Spleen (tissue), 11 donors: ENCODE data around the gene APBB2. TPM values are rescaled to one million over a fixed set of nuclear protein-coding genes. Genes with fewer than 3 reads are reported as not detected.

Source experiments
- DNase-seq: peaks from one replicate; pipeline ENCODE4 v3.0.0-alpha.2; 2020
- H3K27ac ChIP-seq, 8 donors: fragments of 200-600 bp; sonication (generic) in 7 of 8; 1 replicate in 4 of 8; 2 replicates in 4 of 8; pipeline versions ENCODE4 v1.5.0 to v1.8.0; 2016 to 2021; ENCODE audit warnings: inconsistent platforms in 4 of 8, mild to moderate bottlenecking in 4 of 8, moderate library complexity in 1 of 8
- H3K27me3 ChIP-seq, 7 donors: fragments of 200-600 bp; sonication (generic) in 6 of 7; replicated peaks in 1 of 7; 1 replicate in 4 of 7; 2 replicates in 3 of 7; pipeline versions ENCODE4 v1.5.0 to v1.8.0; 2016 to 2021; ENCODE audit warnings: inconsistent platforms in 3 of 7, mild to moderate bottlenecking in 1 of 7
- H3K36me3 ChIP-seq, 6 donors: fragments of 200-600 bp; sonication (generic) in 5 of 6; 1 replicate in 4 of 6; 2 replicates in 2 of 6; pipeline versions ENCODE4 v1.5.0 to v1.8.0; 2016 to 2021; ENCODE audit warnings: inconsistent platforms in 2 of 6
- H3K4me1 ChIP-seq, 6 donors: fragments of 200-600 bp; sonication (generic) in 5 of 6; 1 replicate in 3 of 6; 2 replicates in 3 of 6; pipeline versions ENCODE4 v1.5.0 to v1.8.0; 2016 to 2021; ENCODE audit warnings: inconsistent platforms in 3 of 6
- H3K4me3 ChIP-seq, 8 donors: fragments of 200-600 bp; sonication (generic) in 7 of 8; 1 replicate in 4 of 8; 2 replicates in 4 of 8; pipeline versions ENCODE4 v1.5.0 to v1.8.0; 2016 to 2021; ENCODE audit warnings: inconsistent platforms in 4 of 8, mild to moderate bottlenecking in 4 of 8, moderate library complexity in 2 of 8
- H3K9me3 ChIP-seq, 8 donors: fragments of 200-600 bp; sonication (generic) in 7 of 8; 1 replicate in 4 of 8; 2 replicates in 4 of 8; pipeline versions ENCODE4 v1.5.0 to v1.8.0; 2016 to 2021; ENCODE audit warnings: inconsistent platforms in 4 of 8
- CTCF ChIP-seq, 11 experiments: fragments of 200-600 bp in 7 of 11; fragments of 450-650 bp in 4 of 11; sonication (generic) in 4 of 11; IDR thresholded peaks in 8 of 11; conservative IDR thresholded peaks in 3 of 11; 1 replicate in 7 of 11; 2 replicates in 4 of 11; pipeline versions ENCODE4 v1.4.0 to v1.8.0; 2016 to 2021; ENCODE audit warnings: antibody characterized with exemption in 11 of 11, inconsistent platforms in 4 of 11, mild to moderate bottlenecking in 1 of 11
- POLR2A ChIP-seq, 3 donors: fragments of 450-650 bp; IDR thresholded peaks; one replicate each; pipeline ENCODE4 v1.5.1; 2017; ENCODE audit warnings: antibody characterized with exemption in 3 of 3, mild to moderate bottlenecking in 1 of 3
- POLR2AphosphoS5 ChIP-seq, 3 donors: sonication (generic); formaldehyde crosslinking; IDR thresholded peaks; one replicate each; pipeline ENCODE4 v1.5.1; 2017; ENCODE audit warnings: antibody characterized with exemption in 3 of 3
- WGBS, 5 donors: extraction: QIAGEN DNeasy Blood & Tissue Kit in 3 of 5; methylation state at CpG; one replicate each; pipeline versions ENCODE4 v1.1.5 to v1.1.7; 2013 to 2018; 5-methylcytosine and 5-hydroxymethylcytosine counted together
- intact Hi-C: fragments of 100-400 bp; cut with DNase I; formaldehyde crosslinking; loops from one replicate; pipeline ENCODE4 v1.15.0; 2023; ENCODE audit warnings: low total_unique reads
- polyA plus RNA-seq, 3 donors: library from polyadenylated mRNA; stranded (reverse); fragments of 200-250 nt; gene quantifications; one replicate each; pipeline ENCODE4 v1.2.1, GENCODE V29; 2013
- total RNA-seq, 7 donors: library from RNA; depleted of rRNA in 3 of 7; stranded (reverse); fragments of >200 nt in 3 of 7; fragmentation: NEBNext Ultra II Directional in 4 of 7; extraction: Animal tissue kit (Norgen Biotek cat#: 25700) in 4 of 7; gene quantifications; one replicate each; pipeline versions ENCODE4 v1.1.0 to v1.2.1, GENCODE V29; 2016 to 2021
- donor health status: healthy with polysubstance abuse.
- donor health status: DM: no; HTN: no; CAD: no; lungs with moderate emphysema.
- donor health status: DM: no; HTN: no; CAD: no.
- donor health status: Bipolar disorder and iron deficiency.
- donor health status: healthy.
- donor health status: DM: no; HTN: no; CAD: no.
- donor health status: DM: yes; HTN: yes; CAD: no.

APBB2 gene
- total and polyA plus RNA-seq, 10 donors = 4.0 to 115 (median 76.7) TPM

GRCh38 chr4:41178372-41179370 is 35.7 kb downstream of the APBB2 start:
- Histone ChIP-seq H3K9me3 (no peaks in the 10 kb centered on the region), H3K27me3 (no peaks in the 10 kb centered on the region), H3K36me3 (no peaks in the 10 kb centered on the region), H3K4me3 (no peak overlapping the region), H3K4me1 (peaks cover 0 to 7% (median 0%) of the 10 kb centered on the region in 6 donors), H3K27ac (no peak overlapping the region)
- intact Hi-C loops = no loop called here
- 78 to 89% (median 84%) methylated on average over 7 of the region's 7 CpGs for WGBS, 5 donors
- DNase-seq = no peak
- TF ChIP-seq POLR2AphosphoS5 (IDR thresholded peaks at IDR 0.05) (no peak), POLR2A (IDR thresholded peaks at IDR 0.05) (no peak), CTCF (IDR thresholded peaks at IDR 0.05 in 8 of 11, conservative IDR thresholded peaks at IDR 0.05 in 3 of 11) (no peak)

GRCh38 chr4:41177016-41177415 is 37.3 kb downstream of the APBB2 start:
- DNase-seq = no peak
- Histone ChIP-seq H3K4me3 (no peak overlapping the region), H3K27me3 (no peaks in the 10 kb centered on the region), H3K27ac (no peak overlapping the region), H3K4me1 (peaks cover 0 to 7% (median 0%) of the 10 kb centered on the region in 6 donors), H3K36me3 (no peaks in the 10 kb centered on the region), H3K9me3 (no peaks in the 10 kb centered on the region)
- intact Hi-C loops = no loop called here
- TF ChIP-seq POLR2AphosphoS5 (IDR thresholded peaks at IDR 0.05) = no peak
- TF ChIP-seq POLR2A (IDR thresholded peaks at IDR 0.05) = no peak
- TF ChIP-seq CTCF (IDR thresholded peaks at IDR 0.05 in 8 of 11, conservative IDR thresholded peaks at IDR 0.05 in 3 of 11) = no peak

DNA sequence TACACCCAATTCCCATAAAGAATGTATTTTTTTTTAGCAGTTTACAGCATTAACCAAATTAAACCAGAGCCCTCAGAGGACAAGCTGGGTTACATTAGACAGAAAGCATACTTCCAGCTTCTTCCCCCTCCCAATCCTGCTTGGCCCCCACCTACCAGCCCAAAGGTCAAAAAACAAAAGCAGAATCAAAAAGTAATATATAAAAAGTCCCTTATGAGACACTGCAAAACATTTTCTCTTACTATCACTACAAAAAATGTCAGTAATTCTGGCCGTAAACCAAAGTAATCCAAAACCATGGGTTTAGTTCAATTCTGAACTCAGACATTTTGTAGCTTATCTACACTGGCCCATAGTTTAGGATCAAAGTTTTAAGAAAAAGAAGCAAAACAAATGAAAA is 38.0 kb downstream of the APBB2 start:
- no peak overlapping the region for H3K4me3 ChIP-seq
- DNase-seq = no peak
- H3K36me3 ChIP-seq = no peaks in the 10 kb centered on the region
- no peaks in the 10 kb centered on the region for H3K9me3 ChIP-seq
- intact Hi-C loops = no loop called here
- TF ChIP-seq POLR2AphosphoS5 (IDR thresholded peaks at IDR 0.05) = no peak
- TF ChIP-seq CTCF (IDR thresholded peaks at IDR 0.05 in 8 of 11, conservative IDR thresholded peaks at IDR 0.05 in 3 of 11) = no peak
- no peak for TF ChIP-seq POLR2A (IDR thresholded peaks at IDR 0.05)
- 73 to 85% (median 84%) methylated on average over 1 of the region's 1 CpG for WGBS, 5 donors
- H3K27ac ChIP-seq = no peak overlapping the region
- no peaks in the 10 kb centered on the region for H3K27me3 ChIP-seq
- peaks cover 0 to 7% (median 0%) of the 10 kb centered on the region in 6 donors for H3K4me1 ChIP-seq

DNA sequence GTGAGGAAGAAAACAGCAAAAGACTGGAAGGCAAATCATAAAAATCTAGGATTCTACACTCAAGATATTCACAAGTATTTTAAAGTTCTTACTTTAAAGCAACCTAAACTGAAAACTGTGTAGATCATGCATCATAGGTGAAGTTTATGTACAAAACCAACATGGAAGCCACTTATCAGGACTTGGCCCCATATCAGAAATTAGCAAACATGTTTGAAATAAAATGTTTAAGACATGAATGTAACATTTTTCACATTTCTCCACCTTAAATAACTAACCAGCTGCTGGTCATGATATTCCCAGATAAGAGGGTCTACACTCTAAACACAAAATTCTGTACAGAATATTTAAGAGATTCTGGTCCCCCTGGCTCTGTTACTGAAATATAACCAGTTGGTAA is 38.5 kb downstream of the APBB2 start:
- no peaks in the 10 kb centered on the region for H3K9me3 ChIP-seq
- H3K4me3 ChIP-seq = no peak overlapping the region
- no peak overlapping the region for H3K27ac ChIP-seq
- TF ChIP-seq POLR2AphosphoS5 (IDR thresholded peaks at IDR 0.05) = no peak
- TF ChIP-seq CTCF (IDR thresholded peaks at IDR 0.05 in 8 of 11, conservative IDR thresholded peaks at IDR 0.05 in 3 of 11) = no peak
- no peak for TF ChIP-seq POLR2A (IDR thresholded peaks at IDR 0.05)
- H3K36me3 ChIP-seq = no peaks in the 10 kb centered on the region
- no peak for DNase-seq
- intact Hi-C loops = no loop called here
- no peaks in the 10 kb centered on the region for H3K27me3 ChIP-seq
- peaks cover 0 to 7% (median 0%) of the 10 kb centered on the region in 6 donors for H3K4me1 ChIP-seq
